HepG2 (cell line): ENCODE data around the gene BCL11B. TPM values are rescaled to one million over a fixed set of nuclear protein-coding genes. Genes with fewer than 3 reads are reported as not detected.

ENCODE experiments used
- CREB1 ChIP-seq, 2 experiments: fragments of 450-650 bp in 1 of 2; IDR thresholded peaks; 2 replicates each; pipeline ENCODE4 v1.6.1; 2016 to 2017; ENCODE audit warnings: control low read depth in 1 of 2, mild to moderate bottlenecking in 1 of 2, missing compliant biosample characterization in 1 of 2, missing genetic modification characterization in 1 of 2
- FOXP4 ChIP-seq: sonication (generic); formaldehyde crosslinking; IDR thresholded peaks from 2 replicates; pipeline ENCODE4 v1.4.0; 2020; ENCODE audit warnings: missing genetic modification reagents
- GABPA ChIP-seq, 2 experiments: IDR thresholded peaks; 2 replicates each; pipeline ENCODE4 v1.6.1; 2011 to 2016; ENCODE audit warnings: low read depth in 2 of 2, low read length in 1 of 2, missing biosample characterization in 1 of 2, missing genetic modification characterization in 1 of 2
- HNF4G ChIP-seq, 2 experiments: sonication (generic) in 1 of 2; formaldehyde crosslinking in 1 of 2; IDR thresholded peaks; 2 replicates each; pipeline versions ENCODE4 v1.4.0 to v1.6.1; 2011 to 2020; ENCODE audit warnings: borderline replicate concordance in 2 of 2, low read depth in 2 of 2, mild to moderate bottlenecking in 2 of 2, low read length in 1 of 2, missing genetic modification reagents in 1 of 2, moderate library complexity in 1 of 2
- HNRNPK ChIP-seq: fragments of 200-400 bp; formaldehyde crosslinking; IDR thresholded peaks from 2 replicates; pipeline ENCODE4 v1.6.1; 2018; ENCODE audit warnings: low read length, low read depth, moderate library complexity, mild to moderate bottlenecking; ENCODE audit not compliant: poor library complexity, severe bottlenecking
- PRDM15 ChIP-seq: sonication (generic); formaldehyde crosslinking; IDR thresholded peaks from 2 replicates; pipeline ENCODE4 v1.4.0; 2020; ENCODE audit warnings: missing genetic modification reagents
- RAD51 ChIP-seq: fragments of 450-650 bp; IDR thresholded peaks from 2 replicates; pipeline ENCODE4 v1.6.1; 2016; ENCODE audit warnings: borderline replicate concordance
- RXRA ChIP-seq: sonication (generic); formaldehyde crosslinking; IDR thresholded peaks from 2 replicates; pipeline ENCODE4 v1.5.1; 2020; ENCODE audit warnings: missing genetic modification reagents
- ZBTB7B ChIP-seq: sonication (generic); formaldehyde crosslinking; IDR thresholded peaks from 2 replicates; pipeline ENCODE4 v1.4.0; 2020; ENCODE audit warnings: missing genetic modification reagents
- ZNF260 ChIP-seq: sonication (generic); formaldehyde crosslinking; IDR thresholded peaks from 2 replicates; pipeline ENCODE4 v1.4.0; 2020; ENCODE audit warnings: missing genetic modification reagents, low read depth, mild to moderate bottlenecking, borderline replicate concordance
- ZNF564 ChIP-seq: sonication (generic); formaldehyde crosslinking; IDR thresholded peaks from 2 replicates; pipeline ENCODE4 v1.8.1; 2023; ENCODE audit warnings: mild to moderate bottlenecking, missing genetic modification reagents
- ZNF746 ChIP-seq: sonication (generic); formaldehyde crosslinking; IDR thresholded peaks from 2 replicates; pipeline ENCODE4 v1.8.0; 2022; ENCODE audit warnings: mild to moderate bottlenecking, missing genetic modification reagents
- ZNF816 ChIP-seq: sonication (generic); formaldehyde crosslinking; IDR thresholded peaks from 2 replicates; pipeline ENCODE4 v1.8.0; 2022; ENCODE audit warnings: missing genetic modification reagents, mild to moderate bottlenecking, borderline replicate concordance
- ZNF841 ChIP-seq: sonication (generic); formaldehyde crosslinking; IDR thresholded peaks from 2 replicates; pipeline ENCODE4 v1.8.1; 2023; ENCODE audit warnings: missing genetic modification reagents, borderline replicate concordance
- polyA plus RNA-seq, 8 experiments: library from polyadenylated mRNA; depleted of rRNA in 3 of 8; stranded (reverse) in 7 of 8; unstranded in 1 of 8; fragments of >200 nt; fragmentation: Illumina TruSeq in 4 of 8; extraction: Trizol in 4 of 8; gene quantifications; 2 replicates each; pipeline versions ENCODE4 v1.2.1 to v1.2.3, GENCODE V29; 2011 to 2016; ENCODE audit warnings: low read depth in 4 of 8, missing spikeins in 1 of 8, mixed read lengths in 1 of 8; ENCODE audit not compliant: insufficient read depth in 1 of 8
- total RNA-seq, 5 experiments: library from RNA; depleted of rRNA; stranded (reverse); fragments of >200 nt; fragmentation: Illumina TruSeq; extraction: Trizol; gene quantifications; 2 replicates each; pipeline ENCODE4 v1.2.3, GENCODE V29; 2016; ENCODE audit warnings: low read depth in 1 of 5
- TF ChIP-seq, protein P1 (sequence below): sonication (generic); formaldehyde crosslinking; conservative IDR thresholded peaks from 2 replicates; pipeline ENCODE4 v1.4.0; 2020; ENCODE audit warnings: mild to moderate bottlenecking, missing genetic modification reagents, moderate library complexity
- TF ChIP-seq, protein P2 (sequence below): IDR thresholded peaks from 2 replicates; pipeline ENCODE4 v1.6.1; 2018; ENCODE audit warnings: missing genetic modification reagents, mild to moderate bottlenecking, missing compliant biosample characterization

The BCL11B gene
- total and polyA plus RNA-seq, 2 of the 13 experiments (the other 11 are each of a cell fraction or from before 2014, with no cell fraction given): not detected

GRCh38 chr14:99320621-99321235 lies 48.7 kb upstream of the BCL11B start (continued):
- TF ChIP-seq, protein P1, sequence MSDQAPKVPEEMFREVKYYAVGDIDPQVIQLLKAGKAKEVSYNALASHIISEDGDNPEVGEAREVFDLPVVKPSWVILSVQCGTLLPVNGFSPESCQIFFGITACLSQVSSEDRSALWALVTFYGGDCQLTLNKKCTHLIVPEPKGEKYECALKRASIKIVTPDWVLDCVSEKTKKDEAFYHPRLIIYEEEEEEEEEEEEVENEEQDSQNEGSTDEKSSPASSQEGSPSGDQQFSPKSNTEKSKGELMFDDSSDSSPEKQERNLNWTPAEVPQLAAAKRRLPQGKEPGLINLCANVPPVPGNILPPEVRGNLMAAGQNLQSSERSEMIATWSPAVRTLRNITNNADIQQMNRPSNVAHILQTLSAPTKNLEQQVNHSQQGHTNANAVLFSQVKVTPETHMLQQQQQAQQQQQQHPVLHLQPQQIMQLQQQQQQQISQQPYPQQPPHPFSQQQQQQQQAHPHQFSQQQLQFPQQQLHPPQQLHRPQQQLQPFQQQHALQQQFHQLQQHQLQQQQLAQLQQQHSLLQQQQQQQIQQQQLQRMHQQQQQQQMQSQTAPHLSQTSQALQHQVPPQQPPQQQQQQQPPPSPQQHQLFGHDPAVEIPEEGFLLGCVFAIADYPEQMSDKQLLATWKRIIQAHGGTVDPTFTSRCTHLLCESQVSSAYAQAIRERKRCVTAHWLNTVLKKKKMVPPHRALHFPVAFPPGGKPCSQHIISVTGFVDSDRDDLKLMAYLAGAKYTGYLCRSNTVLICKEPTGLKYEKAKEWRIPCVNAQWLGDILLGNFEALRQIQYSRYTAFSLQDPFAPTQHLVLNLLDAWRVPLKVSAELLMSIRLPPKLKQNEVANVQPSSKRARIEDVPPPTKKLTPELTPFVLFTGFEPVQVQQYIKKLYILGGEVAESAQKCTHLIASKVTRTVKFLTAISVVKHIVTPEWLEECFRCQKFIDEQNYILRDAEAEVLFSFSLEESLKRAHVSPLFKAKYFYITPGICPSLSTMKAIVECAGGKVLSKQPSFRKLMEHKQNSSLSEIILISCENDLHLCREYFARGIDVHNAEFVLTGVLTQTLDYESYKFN (CRISPR knock-in tag): 0 out of 2 replicates have a peak, but pooled peaks have one; percentile 16
- 0 out of 2 replicates have a peak, but pooled peaks have one; percentile 26 for TF ChIP-seq HNF4G (IDR thresholded peaks at IDR 0.05; ENCODE audit: borderline replicate concordance, low read depth, low read length)
- no peak for TF ChIP-seq HNF4G (CRISPR knock-in tag; IDR thresholded peaks at IDR 0.05; ENCODE audit: borderline replicate concordance, low read depth)
- TF ChIP-seq PRDM15 (CRISPR knock-in tag): no peak
- no peak for TF ChIP-seq ZNF841
- no peak for TF ChIP-seq GABPA (IDR thresholded peaks at IDR 0.05; ENCODE audit: low read depth, low read length)
- no peak for TF ChIP-seq GABPA (CRISPR knock-in tag; IDR thresholded peaks at IDR 0.05; ENCODE audit: low read depth)
- no peak for TF ChIP-seq ZNF746
- TF ChIP-seq, protein P2, sequence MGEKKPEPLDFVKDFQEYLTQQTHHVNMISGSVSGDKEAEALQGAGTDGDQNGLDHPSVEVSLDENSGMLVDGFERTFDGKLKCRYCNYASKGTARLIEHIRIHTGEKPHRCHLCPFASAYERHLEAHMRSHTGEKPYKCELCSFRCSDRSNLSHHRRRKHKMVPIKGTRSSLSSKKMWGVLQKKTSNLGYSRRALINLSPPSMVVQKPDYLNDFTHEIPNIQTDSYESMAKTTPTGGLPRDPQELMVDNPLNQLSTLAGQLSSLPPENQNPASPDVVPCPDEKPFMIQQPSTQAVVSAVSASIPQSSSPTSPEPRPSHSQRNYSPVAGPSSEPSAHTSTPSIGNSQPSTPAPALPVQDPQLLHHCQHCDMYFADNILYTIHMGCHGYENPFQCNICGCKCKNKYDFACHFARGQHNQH (CRISPR knock-in tag): no peak
- no peak for TF ChIP-seq CREB1 (IDR thresholded peaks at IDR 0.05)
- TF ChIP-seq CREB1 (CRISPR knock-in tag; IDR thresholded peaks at IDR 0.05): no peak
- TF ChIP-seq ZNF564: no peak
- no peak for TF ChIP-seq RAD51
- TF ChIP-seq HNRNPK: no peak
- TF ChIP-seq ZNF260 (CRISPR knock-in tag): no peak
- TF ChIP-seq RXRA (CRISPR knock-in tag): peak; percentile 94
- no peak for TF ChIP-seq ZNF816 (CRISPR knock-in tag)
- no peak for TF ChIP-seq ZBTB7B (CRISPR knock-in tag)
- TF ChIP-seq FOXP4 (CRISPR knock-in tag): no peak
